Medulla oblongata (tissue), 1 donor: ENCODE data around the gene MBD3L2.
"Not testable (repeated sequence)": the region's sequence is repeated elsewhere in the genome, so short reads cannot be mapped to it uniquely, and the experiment has no call there.

Source experiments
- DNase-seq: peaks from one replicate; pipeline ENCODE4 v3.0.0-alpha.2; 2015; ENCODE audit errors: extremely low spot score

MBD3L2 gene

GRCh38 chr19:7049021-7049420 lies at the start of gene MBD3L2:
Gene MBD3L2, plus strand, starts transcription at chr19:7049321. Its CDS starts 53 bp downstream, at chr19:7049374.
- not testable (repeated sequence) for DNase-seq

DNA sequence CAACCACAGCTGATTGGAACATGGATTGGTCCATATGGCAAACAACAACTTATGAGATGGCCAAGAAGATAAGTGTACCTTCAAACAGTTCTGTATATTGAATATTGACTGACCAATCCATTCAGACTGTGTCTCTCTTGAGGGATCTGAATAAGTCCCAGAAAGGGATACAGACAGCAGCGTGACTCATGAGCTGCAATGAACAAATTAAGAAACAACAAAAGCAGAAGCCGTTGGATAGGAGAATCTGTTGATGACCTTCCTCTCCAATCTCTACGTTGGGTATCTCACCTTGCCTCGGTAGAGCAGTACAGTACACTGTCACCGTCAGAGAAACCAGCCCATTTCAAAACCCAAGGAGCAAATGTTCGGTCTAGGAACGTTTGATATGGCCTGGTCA lies 49.2 kb upstream of the MBD3L2 start:
- no peak for DNase-seq

- DNase-seq: peak; percentile 5
Measured at GRCh38 chr19:7000333-7000732, 48.8 kb upstream of the MBD3L2 start.

- DNase-seq: no peak
Measured at GRCh38 chr19:7000816-7001215, 48.3 kb upstream of the MBD3L2 start.

DNA sequence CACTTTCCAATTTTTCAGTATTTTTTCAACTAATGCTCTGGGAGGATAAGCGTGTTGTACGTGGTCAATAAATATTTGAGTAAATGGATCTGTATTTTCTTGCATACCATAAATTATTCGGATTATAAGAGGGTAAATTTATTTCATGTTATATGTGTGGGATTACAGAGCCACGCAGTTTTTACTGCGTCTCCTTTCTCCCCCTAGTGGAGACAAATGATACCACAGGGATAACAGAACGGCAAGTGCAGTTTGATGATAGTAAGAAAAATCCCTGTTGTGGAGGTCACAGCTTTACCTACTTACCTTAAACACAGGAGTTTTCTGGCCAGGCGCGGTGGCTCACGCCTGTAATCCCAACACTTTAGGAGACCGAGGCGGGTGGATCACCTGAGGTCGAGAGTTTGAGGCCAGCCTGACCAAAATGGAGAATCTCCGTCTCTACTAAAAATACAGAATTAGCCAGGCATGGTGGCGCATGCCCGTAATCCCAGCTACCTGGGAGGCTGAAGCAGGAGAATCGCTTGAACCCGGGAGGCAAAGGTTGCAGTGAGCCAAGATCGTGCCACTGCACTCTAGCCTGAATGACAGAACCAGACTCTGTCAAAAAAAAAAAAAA lies 44.7 kb upstream of the MBD3L2 start:
- DNase-seq: no peak

DNA sequence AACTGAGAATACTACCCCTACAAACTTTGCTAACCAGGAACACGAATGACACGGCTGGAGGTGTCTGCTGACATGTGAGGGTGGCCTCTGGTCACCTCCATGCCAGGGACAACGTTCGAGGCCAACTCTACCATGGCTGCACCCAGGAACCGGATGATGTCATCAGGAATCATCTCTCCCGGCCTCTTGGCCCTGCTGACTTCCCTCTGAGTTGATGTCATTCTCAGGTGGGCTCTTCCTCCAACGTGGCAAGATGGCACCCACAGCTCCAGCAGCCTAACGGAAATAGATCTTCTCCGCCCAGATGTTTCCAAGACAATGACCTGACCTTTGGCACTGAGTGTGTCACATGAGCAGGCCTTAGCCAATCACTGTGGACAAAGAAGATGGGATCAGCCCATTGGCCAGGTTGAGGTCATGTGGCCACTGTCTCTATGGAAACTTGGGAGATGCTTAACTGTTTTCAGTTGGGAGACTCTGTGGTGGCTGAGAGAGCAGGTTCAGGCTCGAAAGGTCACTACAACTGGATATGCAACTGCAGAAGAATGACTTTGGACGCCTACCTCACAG lies 42.9 kb upstream of the MBD3L2 start:
- no peak for DNase-seq

- DNase-seq: no peak
Measured at GRCh38 chr19:7007859-7008258, 41.3 kb upstream of the MBD3L2 start.

DNA sequence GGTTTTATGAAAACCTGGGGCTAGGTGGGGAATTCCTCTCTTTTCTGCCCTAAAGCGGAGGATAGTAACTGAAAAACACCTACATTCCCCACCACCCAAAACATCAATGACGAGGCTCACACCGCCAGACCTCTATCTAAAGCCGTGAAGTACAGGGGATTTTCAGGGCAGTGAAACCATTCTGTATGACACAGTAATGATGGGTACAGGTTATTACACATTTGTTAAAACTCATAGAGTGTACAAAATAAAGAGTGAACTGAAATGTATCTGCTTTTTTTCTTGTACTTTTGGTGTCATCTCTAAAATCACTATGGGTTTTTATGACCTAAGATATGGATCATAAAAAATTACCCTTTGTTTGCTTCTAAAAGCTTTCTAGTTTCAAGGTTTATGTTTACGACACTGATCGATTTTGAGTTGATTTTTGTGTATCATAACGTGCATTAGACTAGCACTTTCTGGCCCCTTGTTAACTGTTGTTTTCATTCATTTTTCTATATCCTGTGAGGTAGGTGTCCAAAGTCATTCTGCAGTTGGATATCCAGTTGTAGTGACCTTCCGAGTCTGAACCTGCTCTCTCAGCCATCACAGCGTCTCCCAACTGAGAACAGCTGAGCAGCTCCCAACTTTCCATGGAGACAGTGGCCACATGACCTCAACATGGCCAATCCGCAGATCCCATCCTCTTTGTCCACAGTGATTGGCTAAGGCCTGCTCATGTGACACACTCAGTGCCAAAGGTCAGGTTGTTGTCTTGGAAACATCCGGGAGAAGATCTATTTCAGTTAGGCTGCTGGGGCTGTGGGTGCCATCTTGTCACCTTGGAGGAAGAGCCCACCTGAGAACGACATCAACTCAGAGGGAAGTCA lies 38.2 kb upstream of the MBD3L2 start:
- no peak for DNase-seq

GRCh38 chr19:7013678-7014077 lies 35.4 kb upstream of the MBD3L2 start:
- peak; percentile 62 for DNase-seq

DNA sequence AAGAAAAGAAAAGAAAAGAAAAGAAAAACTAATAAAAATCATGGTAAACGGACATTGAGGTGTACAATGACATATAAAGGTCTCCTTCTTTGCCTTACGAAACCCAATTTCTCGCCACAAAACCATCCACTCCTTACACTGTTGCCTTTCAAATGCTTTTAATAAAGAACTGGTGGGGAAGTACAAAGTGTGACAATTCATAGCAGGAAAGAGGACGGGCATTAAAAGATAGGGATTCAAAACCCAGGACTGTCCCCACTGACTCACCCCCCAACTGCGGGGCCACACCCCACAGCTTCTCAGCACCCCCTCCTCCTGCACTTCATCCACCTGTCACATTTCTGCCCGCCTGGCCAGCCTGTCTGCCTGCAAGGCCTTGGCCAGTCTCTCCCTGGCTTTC lies 30.3 kb upstream of the MBD3L2 start:
- no peak for DNase-seq

DNA sequence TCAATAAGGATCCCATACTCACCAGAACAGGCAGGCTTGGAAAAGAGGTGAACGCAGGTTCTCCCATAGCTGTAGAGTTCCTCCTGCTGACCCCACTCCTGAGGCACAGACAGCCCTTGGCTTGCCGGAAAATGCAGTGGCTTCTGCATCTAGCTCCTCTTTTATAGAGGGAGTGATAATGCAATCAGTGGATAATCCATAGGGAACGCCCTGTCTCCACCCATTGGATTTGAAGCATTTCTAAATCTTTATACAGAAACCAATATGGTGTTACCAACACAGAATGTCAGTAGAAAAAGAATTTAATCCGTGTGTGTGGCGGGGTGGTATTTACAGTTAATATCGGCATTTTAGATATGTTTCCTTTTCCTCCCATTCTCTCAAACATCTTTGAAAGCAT lies 27.8 kb upstream of the MBD3L2 start, which contains the start of gene MBD3L2B:
MBD3L2B (minus strand) TSS at position 101 of the 400 bp plus-strand sequence; CDS start at position 67, 34 bp downstream.
- DNase-seq: not testable (repeated sequence)

DNA sequence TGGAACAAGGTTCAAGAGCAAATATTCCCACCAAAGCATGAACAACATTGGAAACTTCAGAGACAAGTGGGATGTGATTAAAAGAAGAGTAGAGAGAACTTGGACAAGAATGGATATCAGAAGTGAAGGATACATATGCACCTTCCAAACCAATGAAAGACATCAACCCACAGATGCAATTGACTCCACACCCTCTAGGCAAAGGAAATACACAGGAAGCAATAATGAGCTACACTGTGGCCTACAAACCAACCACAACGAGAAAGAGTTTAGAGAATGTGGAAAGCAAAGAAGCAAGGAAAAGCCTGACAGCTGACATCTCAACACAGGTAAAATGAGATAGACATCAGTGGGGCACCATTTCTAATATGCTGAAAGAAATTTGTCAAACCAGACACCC lies 20.3 kb upstream of the MBD3L2 start:
- not testable (repeated sequence) for DNase-seq

DNA sequence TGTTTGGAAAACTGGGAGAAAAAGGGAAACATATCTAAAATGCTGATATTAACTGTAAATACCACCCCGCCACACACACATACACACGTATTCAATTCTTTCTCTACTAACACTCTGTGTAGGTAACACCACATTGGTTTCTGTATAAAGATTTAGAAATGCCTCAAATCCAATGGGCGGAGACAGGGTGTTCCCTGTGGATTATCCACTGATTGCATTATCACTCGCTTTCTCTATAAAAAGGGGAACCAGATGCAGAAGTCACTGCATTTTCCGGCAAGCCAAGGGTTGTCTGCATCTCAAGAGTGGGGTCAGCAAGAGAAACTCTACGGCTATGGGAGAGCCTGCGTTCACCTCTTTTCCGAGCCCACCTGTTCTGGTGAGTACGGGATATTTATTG lies 18.8 kb upstream of the MBD3L2 start, which contains the start of gene MBD3L5:
MBD3L5 (plus strand) TSS at position 301 of the 400 bp plus-strand sequence; CDS start at position 335, 34 bp downstream.
- DNase-seq: not testable (repeated sequence)

- DNase-seq: not testable (repeated sequence)
Measured at GRCh38 chr19:7040079-7040478, 9.0 kb upstream of the MBD3L2 start, which contains the start of gene MBD3L4. Gene MBD3L4, minus strand, starts transcription at chr19:7040179. Its CDS starts 35 bp downstream, at chr19:7040144.

GRCh38 chr19:7041563-7041962 lies 7.6 kb upstream of the MBD3L2 start:
- not testable (repeated sequence) for DNase-seq

GRCh38 chr19:7051421-7051820 lies 2.3 kb downstream of the MBD3L2 start:
- DNase-seq: not testable (repeated sequence)

- not testable (repeated sequence) for DNase-seq
Measured at GRCh38 chr19:7052896-7053295, 3.8 kb downstream of the MBD3L2 start.

- DNase-seq: peak; percentile 0
Measured at GRCh38 chr19:7054635-7055368, 5.7 kb downstream of the MBD3L2 start.

DNA sequence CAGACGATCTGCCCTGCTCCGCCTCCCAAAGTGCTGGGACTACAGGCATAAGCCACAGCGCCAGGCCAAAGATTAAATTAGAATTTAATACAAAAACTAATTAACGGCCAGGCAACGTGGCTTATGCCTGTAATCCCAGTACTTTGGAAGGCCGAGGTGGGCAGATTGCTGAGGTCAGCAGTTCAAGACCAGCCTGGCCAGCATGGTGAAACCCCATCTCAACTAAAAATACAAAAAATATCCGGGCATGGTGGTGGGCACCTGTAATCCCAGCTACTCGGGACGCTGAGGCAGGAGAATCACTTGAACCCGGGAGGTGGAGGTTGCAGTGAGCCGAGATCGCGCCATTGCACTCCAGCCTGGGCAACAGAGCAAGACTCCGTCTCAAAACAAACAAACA lies 6.6 kb downstream of the MBD3L2 start:
- DNase-seq: not testable (repeated sequence)

GRCh38 chr19:7056371-7056770 lies 7.2 kb downstream of the MBD3L2 start:
- not testable (repeated sequence) for DNase-seq

GRCh38 chr19:7058576-7058975 lies 9.5 kb downstream of the MBD3L2 start, which contains the start of gene MBD3L3:
Gene MBD3L3, minus strand, starts transcription at chr19:7058676. Its CDS starts 71 bp downstream, at chr19:7058605.
- not testable (repeated sequence) for DNase-seq
